ENCODE measurements around the gene TPRG1. TPM values are rescaled to one million over a fixed set of nuclear protein-coding genes. Genes with fewer than 3 reads are reported as not detected.

The TPRG1 gene
- polyA plus RNA-seq, 1 donor (not counting 4 experiments of a cell fraction or from before 2014, with no cell fraction given): 1.5 TPM

DNA sequence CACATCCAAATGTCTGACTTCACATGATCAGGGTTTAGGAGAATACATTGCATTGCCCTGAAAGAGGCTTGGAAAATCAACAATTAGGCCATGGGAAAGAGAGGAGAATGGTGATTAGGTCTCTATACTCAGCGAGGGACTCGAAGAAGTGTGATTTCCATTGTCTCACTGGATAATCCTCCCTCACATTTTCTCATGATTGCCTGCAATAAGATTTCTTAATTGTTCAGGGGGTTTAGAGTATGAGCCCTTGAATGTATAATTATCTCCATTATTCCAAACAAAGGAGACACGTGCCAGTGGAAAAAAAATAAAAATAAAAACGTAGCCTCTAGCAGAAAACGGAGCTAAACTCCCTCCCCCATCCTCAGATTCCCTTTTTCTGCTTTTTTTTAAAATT, 173.2 kb downstream of the TPRG1 start:
- Histone ChIP-seq H3K27me3 (ENCODE audit: control insufficient read depth, extremely low read depth, insufficient read depth, low read length) (no peaks in the 10 kb centered on the region), H3K79me2 (ENCODE audit: control insufficient read depth, insufficient read depth, low read length) (no peaks in the 10 kb centered on the region), H3K4me2 (ENCODE audit: control insufficient read depth, extremely low read depth, insufficient read depth, low read depth, low read length) (no peak overlapping the region), H3K36me3 (ENCODE audit: control insufficient read depth in 2 of 2, extremely low read depth in 1 of 2, insufficient read depth in 2 of 2, low read length in 2 of 2) (no peaks in the 10 kb centered on the region), H3K9me1 (ENCODE audit: control insufficient read depth, extremely low read depth, insufficient read depth, low read length) (no peaks in the 10 kb centered on the region), H3K9me3 (ENCODE audit: control insufficient read depth, low read depth, low read length) (no peaks in the 10 kb centered on the region), H3K9ac (ENCODE audit: control insufficient read depth, extremely low read depth, insufficient read depth, low read length) (no peak overlapping the region), H2AFZ (ENCODE audit: control insufficient read depth, low read length) (no peak overlapping the region), H3K27ac (ENCODE audit: control insufficient read depth, insufficient read depth, low read length) (no peak overlapping the region), H3K4me3 (ENCODE audit: control insufficient read depth in 2 of 3, extremely low read depth in 1 of 3, insufficient read depth in 2 of 3, low read depth in 1 of 3, low read length in 3 of 3) (no peak overlapping the region), H4K20me1 (ENCODE audit: control insufficient read depth, extremely low read depth, insufficient read depth, low read length) (no peaks in the 10 kb centered on the region), H3K4me1 (ENCODE audit: control insufficient read depth, extremely low read depth, insufficient read depth, low read length) (no peaks in the 10 kb centered on the region)
- dilution Hi-C loops (cut with MboI; ENCODE audit: extremely low pct_ligation_motif_present, low sequenced_read_pairs): no loop called here
- DNase-seq (ENCODE audit: low read depth, low spot score): no peak
- TF ChIP-seq, protein P1, sequence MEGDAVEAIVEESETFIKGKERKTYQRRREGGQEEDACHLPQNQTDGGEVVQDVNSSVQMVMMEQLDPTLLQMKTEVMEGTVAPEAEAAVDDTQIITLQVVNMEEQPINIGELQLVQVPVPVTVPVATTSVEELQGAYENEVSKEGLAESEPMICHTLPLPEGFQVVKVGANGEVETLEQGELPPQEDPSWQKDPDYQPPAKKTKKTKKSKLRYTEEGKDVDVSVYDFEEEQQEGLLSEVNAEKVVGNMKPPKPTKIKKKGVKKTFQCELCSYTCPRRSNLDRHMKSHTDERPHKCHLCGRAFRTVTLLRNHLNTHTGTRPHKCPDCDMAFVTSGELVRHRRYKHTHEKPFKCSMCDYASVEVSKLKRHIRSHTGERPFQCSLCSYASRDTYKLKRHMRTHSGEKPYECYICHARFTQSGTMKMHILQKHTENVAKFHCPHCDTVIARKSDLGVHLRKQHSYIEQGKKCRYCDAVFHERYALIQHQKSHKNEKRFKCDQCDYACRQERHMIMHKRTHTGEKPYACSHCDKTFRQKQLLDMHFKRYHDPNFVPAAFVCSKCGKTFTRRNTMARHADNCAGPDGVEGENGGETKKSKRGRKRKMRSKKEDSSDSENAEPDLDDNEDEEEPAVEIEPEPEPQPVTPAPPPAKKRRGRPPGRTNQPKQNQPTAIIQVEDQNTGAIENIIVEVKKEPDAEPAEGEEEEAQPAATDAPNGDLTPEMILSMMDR (optimal IDR thresholded peaks at IDR 0.05 in 1 of 3, IDR thresholded peaks at IDR 0.05 in 1 of 3, conservative IDR thresholded peaks at IDR 0.05 in 1 of 3; ENCODE audit: extremely low read depth in 1 of 3, insufficient read depth in 2 of 3, low read length in 3 of 3): no peak
- TF ChIP-seq EZH2 (IDR thresholded peaks at IDR 0.05; ENCODE audit: low read length): no peak
- FAIRE-seq: no peak

DNA sequence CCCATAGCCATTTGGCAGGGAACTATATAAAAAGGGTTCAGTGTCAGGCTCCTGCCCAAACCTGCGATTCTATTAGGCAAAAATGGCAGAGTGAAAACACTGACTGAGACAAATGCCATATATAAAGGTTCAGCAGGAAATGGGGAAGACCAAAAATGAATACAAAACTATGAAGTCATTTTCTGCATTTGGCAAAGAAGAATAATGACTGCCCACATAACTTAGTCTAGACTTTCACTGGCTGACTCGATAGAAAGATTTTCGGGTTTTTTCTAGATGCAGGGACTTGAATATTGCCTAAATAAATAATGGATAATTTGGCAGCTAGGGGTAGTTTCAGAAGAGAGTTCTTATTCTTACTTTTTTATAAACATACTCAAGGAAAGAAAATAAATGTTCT, 178.0 kb downstream of the TPRG1 start:
- Histone ChIP-seq H3K4me3 (ENCODE audit: control insufficient read depth in 2 of 3, extremely low read depth in 1 of 3, insufficient read depth in 2 of 3, low read depth in 1 of 3, low read length in 3 of 3) (no peak overlapping the region), H3K27ac (ENCODE audit: control insufficient read depth, insufficient read depth, low read length) (no peak overlapping the region), H3K4me1 (ENCODE audit: control insufficient read depth, extremely low read depth, insufficient read depth, low read length) (peaks cover 22% of the 10 kb centered on the region), H3K36me3 (ENCODE audit: control insufficient read depth in 2 of 2, extremely low read depth in 1 of 2, insufficient read depth in 2 of 2, low read length in 2 of 2) (no peaks in the 10 kb centered on the region), H3K9me1 (ENCODE audit: control insufficient read depth, extremely low read depth, insufficient read depth, low read length) (peaks cover 3% of the 10 kb centered on the region), H2AFZ (ENCODE audit: control insufficient read depth, low read length) (no peak overlapping the region), H3K27me3 (ENCODE audit: control insufficient read depth, extremely low read depth, insufficient read depth, low read length) (no peaks in the 10 kb centered on the region), H3K9me3 (ENCODE audit: control insufficient read depth, low read depth, low read length) (no peaks in the 10 kb centered on the region), H3K9ac (ENCODE audit: control insufficient read depth, extremely low read depth, insufficient read depth, low read length) (no peak overlapping the region), H4K20me1 (ENCODE audit: control insufficient read depth, extremely low read depth, insufficient read depth, low read length) (no peaks in the 10 kb centered on the region), H3K79me2 (ENCODE audit: control insufficient read depth, insufficient read depth, low read length) (no peaks in the 10 kb centered on the region), H3K4me2 (ENCODE audit: control insufficient read depth, extremely low read depth, insufficient read depth, low read depth, low read length) (no peak overlapping the region)
- TF ChIP-seq, protein P1 (optimal IDR thresholded peaks at IDR 0.05 in 1 of 3, IDR thresholded peaks at IDR 0.05 in 1 of 3, conservative IDR thresholded peaks at IDR 0.05 in 1 of 3; ENCODE audit: extremely low read depth in 1 of 3, insufficient read depth in 2 of 3, low read length in 3 of 3): no peak
- no peak for TF ChIP-seq EZH2 (IDR thresholded peaks at IDR 0.05; ENCODE audit: low read length)
- DNase-seq (ENCODE audit: low read depth, low spot score) (no peak), FAIRE-seq (no peak)
- dilution Hi-C loops (cut with MboI; ENCODE audit: extremely low pct_ligation_motif_present, low sequenced_read_pairs): no loop called here
